H9 (cell line): Measurements from ENCODE around the gene SYNE2. TPM values are rescaled to one million over a fixed set of nuclear protein-coding genes. Genes with fewer than 3 reads are reported as not detected.

Experiments used
- DNase-seq: peaks from one replicate; pipeline ENCODE4 v3.0.0-alpha.2; 2017
- H2AFZ ChIP-seq: one replicate; pipeline ENCODE4 v1.6.1; 2013; ENCODE audit warnings: mild to moderate bottlenecking, low read length, control low read depth, moderate library complexity
- H2AK5ac ChIP-seq: 2 replicates; pipeline ENCODE4 v1.6.1; 2013; ENCODE audit warnings: low read length, control low read depth, mixed read lengths; ENCODE audit not compliant: insufficient read length
- H2BK120ac ChIP-seq: one replicate; pipeline ENCODE4 v1.6.1; 2013; ENCODE audit warnings: low read depth, mild to moderate bottlenecking, low read length, control low read depth, inconsistent platforms; ENCODE audit not compliant: poor library complexity, severe bottlenecking
- H2BK12ac ChIP-seq: 2 replicates; pipeline ENCODE4 v1.6.1; 2013; ENCODE audit warnings: low read length, control low read depth, mixed read lengths, low read depth; ENCODE audit not compliant: insufficient read length
- H2BK15ac ChIP-seq: 2 replicates; pipeline ENCODE4 v1.6.1; 2013; ENCODE audit warnings: low read depth, low read length, control low read depth
- H2BK20ac ChIP-seq: one replicate; pipeline ENCODE4 v1.6.1; 2013; ENCODE audit warnings: low read depth, mild to moderate bottlenecking, low read length, control low read depth, inconsistent platforms; ENCODE audit not compliant: poor library complexity, severe bottlenecking
- H2BK5ac ChIP-seq: 2 replicates; pipeline ENCODE4 v1.6.1; 2013; ENCODE audit warnings: low read length, control low read depth, mixed read lengths; ENCODE audit not compliant: insufficient read length
- H3K14ac ChIP-seq: 2 replicates; pipeline ENCODE4 v1.6.1; 2013; ENCODE audit warnings: low read length, control low read depth; ENCODE audit not compliant: insufficient read depth
- H3K18ac ChIP-seq: 2 replicates; pipeline ENCODE4 v1.6.1; 2013; ENCODE audit warnings: low read depth, mild to moderate bottlenecking, mixed read lengths, low read length, control low read depth; ENCODE audit not compliant: insufficient read length
- H3K23ac ChIP-seq: 2 replicates; pipeline ENCODE4 v1.6.1; 2013; ENCODE audit warnings: low read length, control low read depth, mixed read lengths, low read depth; ENCODE audit not compliant: insufficient read length
- H3K23me2 ChIP-seq: 2 replicates; pipeline ENCODE4 v1.6.1; 2013; ENCODE audit warnings: low read depth, mild to moderate bottlenecking, mixed read lengths, low read length, control low read depth; ENCODE audit not compliant: insufficient read length, poor library complexity, severe bottlenecking
- H3K27ac ChIP-seq: 2 replicates; pipeline ENCODE4 v1.5.1; 2013; ENCODE audit warnings: low read length, control low read depth, mixed read lengths, low read depth; ENCODE audit not compliant: insufficient read length
- H3K27me3 ChIP-seq: 2 replicates; pipeline ENCODE4 v1.6.1; 2013; ENCODE audit warnings: low read length, control low read depth, inconsistent platforms; ENCODE audit not compliant: insufficient read depth
- H3K4ac ChIP-seq: 2 replicates; pipeline ENCODE4 v1.6.1; 2013; ENCODE audit warnings: low read depth, mild to moderate bottlenecking, control low read depth, inconsistent platforms, low read length, moderate library complexity
- H3K4me1 ChIP-seq: 2 replicates; pipeline ENCODE4 v1.6.1; 2013; ENCODE audit warnings: low read length, control low read depth, inconsistent platforms; ENCODE audit not compliant: insufficient read depth
- H3K4me2 ChIP-seq: 2 replicates; pipeline ENCODE4 v1.6.1; 2013; ENCODE audit warnings: low read length, control low read depth, mixed read lengths; ENCODE audit not compliant: insufficient read length, insufficient read depth
- H3K56ac ChIP-seq: 2 replicates; pipeline ENCODE4 v1.6.1; 2013; ENCODE audit warnings: low read depth, mild to moderate bottlenecking, mixed read lengths, low read length, control low read depth; ENCODE audit not compliant: insufficient read length
- H3K79me1 ChIP-seq: 2 replicates; pipeline ENCODE4 v1.6.1; 2013; ENCODE audit warnings: low read depth, mild to moderate bottlenecking, moderate library complexity, low read length, control low read depth, inconsistent platforms; ENCODE audit not compliant: insufficient read depth, poor library complexity, severe bottlenecking
- H3K79me2 ChIP-seq: 2 replicates; pipeline ENCODE4 v1.6.1; 2013; ENCODE audit warnings: low read length, control low read depth, inconsistent platforms; ENCODE audit not compliant: insufficient read depth
- H3K9ac ChIP-seq: 2 replicates; pipeline ENCODE4 v1.6.1; 2013; ENCODE audit warnings: low read length, control low read depth, mixed read lengths; ENCODE audit not compliant: insufficient read length; ENCODE audit errors: extremely low read depth
- H3K9me3 ChIP-seq: one replicate; pipeline ENCODE4 v1.6.1; 2013; ENCODE audit warnings: low read depth, low read length, inconsistent platforms; ENCODE audit not compliant: control insufficient read depth
- H3T11ph ChIP-seq: one replicate; pipeline ENCODE4 v1.6.1; 2013; ENCODE audit warnings: mild to moderate bottlenecking, low read length, control low read depth, inconsistent platforms
- H4K20me1 ChIP-seq: one replicate; pipeline ENCODE4 v1.6.1; 2013; ENCODE audit not compliant: control insufficient read depth, insufficient read length, insufficient read depth
- H4K5ac ChIP-seq: 2 replicates; pipeline ENCODE4 v1.6.1; 2013; ENCODE audit warnings: low read depth, mild to moderate bottlenecking, mixed read lengths, low read length, control low read depth; ENCODE audit not compliant: insufficient read length
- H4K8ac ChIP-seq: replicated peaks from 2 replicates; pipeline ENCODE4 v1.6.1; 2013; ENCODE audit warnings: low read length, control low read depth, mixed read lengths, low read depth; ENCODE audit not compliant: insufficient read length
- H4K91ac ChIP-seq: 2 replicates; pipeline ENCODE4 v1.6.1; 2013; ENCODE audit warnings: low read depth, mild to moderate bottlenecking, moderate library complexity, mixed read lengths, low read length, control low read depth; ENCODE audit not compliant: insufficient read length
- H3K27ac Mint-ChIP-seq, 3 experiments: 2 replicates in 2 of 3; 3 replicates in 1 of 3; pipeline ENCODE4 v1.8.0; 2020 to 2021; ENCODE audit warnings: mixed read lengths in 3 of 3, mild to moderate bottlenecking in 1 of 3, moderate library complexity in 1 of 3
- H3K27me3 Mint-ChIP-seq: 2 replicates; pipeline ENCODE4 v1.8.0; 2021; ENCODE audit warnings: low read depth, mild to moderate bottlenecking, moderate library complexity, mixed read lengths
- H3K36me3 Mint-ChIP-seq, 3 experiments: 2 replicates in 2 of 3; 3 replicates in 1 of 3; pipeline ENCODE4 v1.8.0; 2020 to 2021; ENCODE audit warnings: low read depth in 3 of 3, mixed read lengths in 3 of 3; ENCODE audit not compliant: insufficient read depth in 1 of 3
- H3K4me1 Mint-ChIP-seq, 2 experiments: 2 replicates each; pipeline ENCODE4 v1.8.0; 2020; ENCODE audit warnings: mixed read lengths in 2 of 2
- H3K4me3 Mint-ChIP-seq, 2 experiments: 2 replicates in 1 of 2; 3 replicates in 1 of 2; pipeline ENCODE4 v1.8.0; 2020 to 2021; ENCODE audit warnings: mild to moderate bottlenecking in 2 of 2, mixed read lengths in 2 of 2, moderate library complexity in 1 of 2
- H3K9me3 Mint-ChIP-seq, 2 experiments: 2 replicates in 1 of 2; 3 replicates in 1 of 2; pipeline ENCODE4 v1.8.0; 2020; ENCODE audit warnings: mild to moderate bottlenecking in 2 of 2, mixed read lengths in 2 of 2, moderate library complexity in 1 of 2
- WGBS: extraction: QIAGEN DNeasy Blood & Tissue Kit; methylation state at CpG from one replicate; pipeline ENCODE4 v1.1.7; 2013; ENCODE audit warnings: missing lambda C conversion rate, low lambda C conversion rate, mixed read lengths; ENCODE audit not compliant: insufficient read length; ENCODE audit errors: extremely low coverage; 5-methylcytosine and 5-hydroxymethylcytosine counted together
- total RNA-seq: library from RNA; stranded (reverse); gene quantifications from 2 replicates; pipeline ENCODE4 v1.2.1, GENCODE V29; 2021
- TF ChIP-seq, protein P1 (sequence below): fragments of 200-600 bp; sonication (generic); conservative IDR thresholded peaks from 3 replicates; pipeline ENCODE4 v1.8.0; 2021; ENCODE audit warnings: antibody characterized with exemption, mild to moderate bottlenecking

The SYNE2 gene
- total RNA-seq, 1 experiment from 2014 or later: 43.3 TPM

DNA sequence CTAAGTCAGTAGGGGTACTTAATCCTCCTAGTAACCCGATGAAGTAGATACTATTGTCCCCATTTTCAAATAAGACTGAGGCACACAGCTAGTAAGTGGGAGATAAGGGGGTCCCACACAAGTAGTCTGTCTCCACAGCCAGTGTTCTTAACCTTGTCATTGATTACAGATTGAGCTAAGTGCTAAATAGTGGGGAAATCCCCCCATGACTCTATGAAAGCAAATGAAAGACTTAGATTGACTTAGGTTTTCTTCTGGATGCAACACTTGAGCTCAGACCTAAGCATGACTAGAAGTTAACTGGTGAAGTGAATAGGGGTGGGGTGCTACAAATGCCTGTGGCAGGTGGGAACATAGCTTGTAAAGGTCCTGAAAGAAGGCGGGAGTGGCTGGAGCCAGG is 73.8 kb downstream of the SYNE2 start:
- H3K79me2 ChIP-seq: no peaks in the 10 kb centered on the region

More for the DNA sequence above, 73.8 kb downstream of the SYNE2 start:
- Mint-ChIP-seq H3K27ac (peak overlapping the region in 1 of 3 experiments; percentile 40; a peak in 1 of 7 replicates), H3K9me3 (no peaks in the 10 kb centered on the region), H3K4me3 (no peak overlapping the region), H3K36me3 (peaks cover 7 to 8% (median 8%) of the 10 kb centered on the region in 3 experiments; a peak in 6 of 7 replicates), H3K4me1 (peaks cover 11 to 13% of the 10 kb centered on the region in 2 experiments), H3K27me3 (no peaks in the 10 kb centered on the region)
- no peak overlapping the region for H3K23ac ChIP-seq
- H4K5ac ChIP-seq: no peak overlapping the region
- no peaks in the 10 kb centered on the region for H4K20me1 ChIP-seq
- H3T11ph ChIP-seq: no peak overlapping the region
- no peak overlapping the region for H4K8ac ChIP-seq
- peaks cover 3% of the 10 kb centered on the region; the same call in 1 of the 2 replicates for H3K4me1 ChIP-seq
- H2BK20ac ChIP-seq: no peak overlapping the region
- no peak overlapping the region for H2AK5ac ChIP-seq
- no peak overlapping the region for H3K4ac ChIP-seq
- no peak overlapping the region for H2BK15ac ChIP-seq
- H2BK120ac ChIP-seq: no peak overlapping the region
- H2AFZ ChIP-seq: no peak overlapping the region
- no peaks in the 10 kb centered on the region for H3K27me3 ChIP-seq
- WGBS: no CpG with 5 or more reads among the region's 2 CpGs
- TF ChIP-seq, protein P1, sequence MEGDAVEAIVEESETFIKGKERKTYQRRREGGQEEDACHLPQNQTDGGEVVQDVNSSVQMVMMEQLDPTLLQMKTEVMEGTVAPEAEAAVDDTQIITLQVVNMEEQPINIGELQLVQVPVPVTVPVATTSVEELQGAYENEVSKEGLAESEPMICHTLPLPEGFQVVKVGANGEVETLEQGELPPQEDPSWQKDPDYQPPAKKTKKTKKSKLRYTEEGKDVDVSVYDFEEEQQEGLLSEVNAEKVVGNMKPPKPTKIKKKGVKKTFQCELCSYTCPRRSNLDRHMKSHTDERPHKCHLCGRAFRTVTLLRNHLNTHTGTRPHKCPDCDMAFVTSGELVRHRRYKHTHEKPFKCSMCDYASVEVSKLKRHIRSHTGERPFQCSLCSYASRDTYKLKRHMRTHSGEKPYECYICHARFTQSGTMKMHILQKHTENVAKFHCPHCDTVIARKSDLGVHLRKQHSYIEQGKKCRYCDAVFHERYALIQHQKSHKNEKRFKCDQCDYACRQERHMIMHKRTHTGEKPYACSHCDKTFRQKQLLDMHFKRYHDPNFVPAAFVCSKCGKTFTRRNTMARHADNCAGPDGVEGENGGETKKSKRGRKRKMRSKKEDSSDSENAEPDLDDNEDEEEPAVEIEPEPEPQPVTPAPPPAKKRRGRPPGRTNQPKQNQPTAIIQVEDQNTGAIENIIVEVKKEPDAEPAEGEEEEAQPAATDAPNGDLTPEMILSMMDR: no peak
- H4K91ac ChIP-seq: no peak overlapping the region
- H3K9ac ChIP-seq: no peak overlapping the region
- no peak overlapping the region for H3K27ac ChIP-seq
- DNase-seq: no peak
- no peak overlapping the region for H3K4me2 ChIP-seq
- no peaks in the 10 kb centered on the region for H3K9me3 ChIP-seq
- H3K14ac ChIP-seq: no peak overlapping the region
- no peak overlapping the region for H2BK5ac ChIP-seq
- no peak overlapping the region for H2BK12ac ChIP-seq
- H3K79me1 ChIP-seq: no peaks in the 10 kb centered on the region
- no peak overlapping the region for H3K56ac ChIP-seq
- no peak overlapping the region for H3K18ac ChIP-seq
- H3K23me2 ChIP-seq: no peaks in the 10 kb centered on the region
